Sigmoid colon (tissue), 7 donors: Measurements from ENCODE around the gene CRACR2B. TPM values are rescaled to one million over a fixed set of nuclear protein-coding genes. Genes with fewer than 3 reads are reported as not detected.

Experiments
- DNase-seq: peaks from one replicate; pipeline ENCODE4 v3.0.0-alpha.2; 2019
- H3K27ac ChIP-seq, 4 donors: fragments of 200-600 bp; sonication (generic); one replicate each; pipeline ENCODE4 v1.5.1; 2016 to 2019; ENCODE audit warnings: mild to moderate bottlenecking in 1 of 4
- H3K27me3 ChIP-seq, 3 donors: fragments of 200-600 bp; sonication (generic); one replicate each; pipeline ENCODE4 v1.5.1; 2019; ENCODE audit warnings: mild to moderate bottlenecking in 1 of 3
- H3K36me3 ChIP-seq, 4 donors: fragments of 200-600 bp; sonication (generic); one replicate each; pipeline ENCODE4 v1.5.1; 2016 to 2019
- H3K4me1 ChIP-seq, 4 donors: fragments of 200-600 bp; sonication (generic); one replicate each; pipeline ENCODE4 v1.5.1; 2017 to 2019
- H3K4me3 ChIP-seq, 4 donors: fragments of 200-600 bp; sonication (generic); one replicate each; pipeline ENCODE4 v1.5.1; 2017 to 2019; ENCODE audit warnings: mild to moderate bottlenecking in 2 of 4, moderate library complexity in 1 of 4
- H3K9me3 ChIP-seq, 4 donors: fragments of 200-600 bp in 3 of 4; sonication (generic) in 3 of 4; one replicate each; pipeline versions ENCODE4 v1.5.1 to v1.6.1; 2013 to 2019
- CTCF ChIP-seq, 4 experiments: fragments of 450-650 bp in 3 of 4; fragments of 200-600 bp in 1 of 4; IDR thresholded peaks; one replicate each; pipeline ENCODE4 v1.5.1; 2016 to 2019; ENCODE audit warnings: antibody characterized with exemption in 4 of 4, mild to moderate bottlenecking in 3 of 4, moderate library complexity in 2 of 4
- EP300 ChIP-seq, 4 donors: sonication (generic); formaldehyde crosslinking; IDR thresholded peaks; one replicate each; pipeline ENCODE4 v1.6.1; 2017; ENCODE audit warnings: antibody characterized with exemption in 4 of 4
- POLR2A ChIP-seq, 2 donors: fragments of 450-650 bp; IDR thresholded peaks; one replicate each; pipeline ENCODE4 v1.6.1; 2016; ENCODE audit warnings: antibody characterized with exemption in 2 of 2, mild to moderate bottlenecking in 2 of 2, moderate library complexity in 2 of 2
- POLR2AphosphoS5 ChIP-seq, 4 donors: sonication (generic); formaldehyde crosslinking; IDR thresholded peaks; one replicate each; pipeline ENCODE4 v1.6.1; 2017; ENCODE audit warnings: antibody characterized with exemption in 4 of 4
- WGBS, 2 donors: extraction: QIAGEN DNeasy Blood & Tissue Kit; methylation state at CpG; one replicate each; pipeline ENCODE4 v1.1.7; 2013; 5-methylcytosine and 5-hydroxymethylcytosine counted together
- intact Hi-C: fragments of 100-400 bp; cut with DNase I; formaldehyde crosslinking; loops from one replicate; pipeline ENCODE4 v1.15.1; 2023
- polyA plus RNA-seq, 3 donors: library from polyadenylated mRNA; stranded (reverse); fragments of 200-250 nt; gene quantifications; one replicate each; pipeline ENCODE4 v1.2.3, GENCODE V29; 2013
- total RNA-seq, 4 donors: library from RNA; depleted of rRNA; stranded (reverse); fragments of >200 nt; gene quantifications; one replicate each; pipeline ENCODE4 v1.1.0, GENCODE V29; 2016
- donor health status: healthy with polysubstance abuse.
- donor health status: Bipolar disorder and iron deficiency.
- donor health status: healthy.

Gene CRACR2B
- total and polyA plus RNA-seq, 7 donors = 1.5 to 149 (median 9.5) TPM

DNA sequence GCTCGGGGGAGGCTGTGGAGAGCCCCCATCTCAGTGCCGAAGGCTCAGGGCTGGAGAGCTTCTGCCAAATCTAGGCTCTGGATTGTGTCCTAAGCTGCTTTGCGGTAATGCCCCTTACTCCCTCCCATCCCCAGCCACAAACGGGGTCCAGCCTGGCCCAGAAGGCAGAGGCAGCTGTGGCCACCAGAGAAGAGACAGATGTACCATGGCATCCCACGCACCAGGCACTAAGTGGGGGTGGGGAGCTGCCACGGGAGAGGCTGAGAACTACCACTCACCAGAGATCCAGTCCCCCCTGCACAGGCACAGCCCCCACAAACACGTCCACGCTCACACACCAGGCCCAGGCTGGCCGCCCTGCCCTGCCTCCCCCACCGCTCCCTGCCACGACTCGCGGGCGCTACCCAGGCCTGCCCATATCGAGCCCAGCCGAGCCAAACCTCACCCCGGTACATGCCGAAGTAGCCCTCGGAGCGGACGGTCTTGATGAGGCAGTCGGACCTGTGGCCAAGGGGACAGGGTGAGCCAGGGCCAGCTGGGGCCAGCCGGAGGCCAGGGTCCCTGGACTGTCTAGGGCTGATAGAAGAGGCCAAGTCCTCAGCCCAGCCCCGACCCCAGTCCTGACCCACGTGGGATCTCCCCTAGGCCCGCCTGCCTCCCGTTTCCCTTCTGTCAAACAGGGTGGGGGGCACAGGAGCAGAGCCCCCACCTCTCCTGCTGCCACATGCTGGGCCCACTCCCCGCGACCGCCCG, 33.5 kb upstream of the CRACR2B start:
- peaks cover 0 to 42% (median 36%) of the 10 kb centered on the region in 4 donors for H3K4me1 ChIP-seq
- H3K27ac ChIP-seq = no peak overlapping the region
- no peak overlapping the region for H3K4me3 ChIP-seq
- peaks cover 8 to 23% (median 11%) of the 10 kb centered on the region in 3 donors for H3K27me3 ChIP-seq
- DNase-seq = no peak
- TF ChIP-seq POLR2A (IDR thresholded peaks at IDR 0.05) (no peak), EP300 (IDR thresholded peaks at IDR 0.05) (no peak), CTCF (IDR thresholded peaks at IDR 0.05) (no peak), POLR2AphosphoS5 (IDR thresholded peaks at IDR 0.05) (no peak)
- no peaks in the 10 kb centered on the region for H3K9me3 ChIP-seq
- peaks cover 0 to 13% (median under 1%) of the 10 kb centered on the region in 4 donors for H3K36me3 ChIP-seq
- intact Hi-C loops = no loop called here
- WGBS, 2 donors = 90 to 91% methylated on average over 31 of the region's 31 CpGs

GRCh38 chr11:794766-795633, 32.7 kb upstream of the CRACR2B start:
- H3K27me3 ChIP-seq = peaks cover 2 to 15% (median 3%) of the 10 kb centered on the region in 3 donors
- DNase-seq = no peak
- 25 to 59% methylated on average over 38 of the region's 38 CpGs for WGBS, 2 donors
- peak overlapping the region; percentile 84 to 93 (median 90) for H3K27ac ChIP-seq
- TF ChIP-seq POLR2AphosphoS5 (IDR thresholded peaks at IDR 0.05) = no peak
- TF ChIP-seq POLR2A (IDR thresholded peaks at IDR 0.05) = no peak
- TF ChIP-seq CTCF (IDR thresholded peaks at IDR 0.05) = no peak
- intact Hi-C loops = loop anchor here (5.0 kb wide), 2 partner anchors 48 to 98 kb away; partner anchors contain the start of genes DEAF1, TALDO1 and TMEM80
- peak overlapping the region; percentile 49 to 65 (median 56) for H3K4me3 ChIP-seq
- no peaks in the 10 kb centered on the region for H3K9me3 ChIP-seq
- H3K36me3 ChIP-seq = peaks cover 0 to 21% (median 3%) of the 10 kb centered on the region in 4 donors
- peaks cover 0 to 38% (median 32%) of the 10 kb centered on the region in 4 donors for H3K4me1 ChIP-seq

- Histone ChIP-seq H3K4me1 (peaks cover 0 to 38% (median 31%) of the 10 kb centered on the region in 4 donors), H3K27ac (peak overlapping the region; percentile 84 to 93 (median 90)), H3K4me3 (peak overlapping the region; percentile 49 to 65 (median 56)), H3K9me3 (no peaks in the 10 kb centered on the region), H3K36me3 (peaks cover 0 to 29% (median 3%) of the 10 kb centered on the region in 4 donors), H3K27me3 (peaks cover 0 to 6% (median 0%) of the 10 kb centered on the region in 3 donors)
- peak; percentile 55 to 80 (median 66) for TF ChIP-seq POLR2AphosphoS5 (IDR thresholded peaks at IDR 0.05)
- TF ChIP-seq POLR2A (IDR thresholded peaks at IDR 0.05) = peak in 1 of 2 donors; percentile 24
- no peak for TF ChIP-seq EP300 (IDR thresholded peaks at IDR 0.05)
- peak; percentile 91 for DNase-seq
- intact Hi-C loops = loop anchor here (2.0 to 5.0 kb wide), 3 partner anchors 47 to 99 kb away; partner anchors contain the start of genes DEAF1, POLR2L, TALDO1 and TMEM80
- 1 to 5% methylated on average over 26 of the region's 26 CpGs for WGBS, 2 donors
Measured at GRCh38 chr11:795634-796564, 31.8 kb upstream of the CRACR2B start.

DNA sequence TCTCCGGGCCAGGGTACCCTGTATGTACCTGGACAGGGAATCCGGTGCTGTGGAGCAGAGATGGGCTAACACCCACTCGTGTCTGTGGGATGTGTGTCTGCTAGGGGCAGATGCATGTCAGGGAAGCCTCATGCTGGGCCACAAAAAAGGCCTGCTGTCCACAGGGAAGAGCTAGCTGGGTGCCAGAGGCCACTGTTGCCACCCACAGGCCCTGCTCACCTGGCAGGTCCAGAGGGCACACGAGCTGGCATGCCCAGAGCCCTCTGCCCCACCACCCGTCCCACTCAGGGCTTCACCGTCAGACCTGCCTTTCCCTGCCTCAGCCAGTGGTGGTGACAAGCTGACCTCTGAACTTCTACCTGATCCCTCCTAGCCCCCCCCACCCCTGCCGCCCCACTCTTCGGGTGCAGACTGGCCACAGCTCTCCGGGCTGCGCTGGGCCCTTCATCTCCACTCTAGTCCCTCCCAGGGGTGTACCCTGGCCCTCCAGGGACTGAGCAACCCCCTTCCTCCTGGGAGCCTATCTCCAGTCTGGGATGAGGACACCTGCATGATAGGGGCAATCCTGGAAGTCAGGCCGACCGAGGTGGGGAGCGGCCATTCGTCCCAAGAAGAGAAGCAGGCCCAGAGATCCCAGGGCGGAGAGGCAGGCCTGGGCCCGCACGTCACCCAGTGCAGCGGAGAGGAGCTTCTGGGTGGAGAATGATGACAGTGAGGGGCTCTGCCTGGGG, 31.0 kb upstream of the CRACR2B start:
- no peak for TF ChIP-seq POLR2A (IDR thresholded peaks at IDR 0.05)
- no peak for TF ChIP-seq EP300 (IDR thresholded peaks at IDR 0.05)
- TF ChIP-seq POLR2AphosphoS5 (IDR thresholded peaks at IDR 0.05) = no peak
- TF ChIP-seq CTCF (IDR thresholded peaks at IDR 0.05) = no peak
- WGBS, 2 donors = 7 to 19% methylated on average over 18 of the region's 18 CpGs
- no peak for DNase-seq
- Histone ChIP-seq H3K27me3 (no peaks in the 10 kb centered on the region), H3K36me3 (peaks cover 0 to 34% (median 3%) of the 10 kb centered on the region in 4 donors), H3K4me1 (peaks cover 0 to 38% (median 31%) of the 10 kb centered on the region in 4 donors), H3K27ac (peak overlapping the region; percentile 84 to 93 (median 90)), H3K4me3 (peak overlapping the region; percentile 49 to 65 (median 56)), H3K9me3 (no peaks in the 10 kb centered on the region)
- intact Hi-C loops = loop anchor here (1.0 to 5.0 kb wide), 4 partner anchors 13 to 99 kb away; partner anchors contain the start of genes DEAF1, POLR2L, RPLP2 and TALDO1
